Memory B cell (primary cell): Measurements from ENCODE around the gene TENT5C.

Source experiments
- ATAC-seq: fragments of 150-1000 bp; cut with Tn5 transposase; 2 replicates; pipeline ENCODE4 v1.10.0; 2021; ENCODE audit warnings: low read depth, mild to moderate bottlenecking, moderate library complexity
- DNase-seq, 2 donors: peaks; one replicate each; pipeline ENCODE4 v3.0.0; 2022; ENCODE audit warnings: low spot score in 2 of 2
- H3K27ac Mint-ChIP-seq: one replicate; pipeline ENCODE4 v1.8.0; 2022; ENCODE audit warnings: mild to moderate bottlenecking, moderate library complexity, mixed read lengths
- H3K27me3 Mint-ChIP-seq: one replicate; pipeline ENCODE4 v1.8.0; 2022; ENCODE audit warnings: mixed read lengths
- H3K36me3 Mint-ChIP-seq: one replicate; pipeline ENCODE4 v1.8.0; 2022; ENCODE audit warnings: mild to moderate bottlenecking, mixed read lengths
- H3K4me1 Mint-ChIP-seq: one replicate; pipeline ENCODE4 v1.8.0; 2022; ENCODE audit warnings: mixed read lengths
- H3K4me3 Mint-ChIP-seq: one replicate; pipeline ENCODE4 v1.8.0; 2022; ENCODE audit warnings: mild to moderate bottlenecking, moderate library complexity, mixed read lengths
- H3K9me3 Mint-ChIP-seq: one replicate; pipeline ENCODE4 v1.8.0; 2022; ENCODE audit warnings: mixed read lengths

The TENT5C gene

GRCh38 chr1:117648015-117648414, 42.2 kb downstream of the TENT5C start:
- Mint-ChIP-seq H3K27me3 (no peaks in the 10 kb centered on the region), H3K4me1 (peaks cover 49% of the 10 kb centered on the region), H3K9me3 (no peaks in the 10 kb centered on the region), H3K36me3 (no peaks in the 10 kb centered on the region), H3K27ac (peak overlapping the region; percentile 81), H3K4me3 (no peak overlapping the region)
- ATAC-seq (no peak), DNase-seq (no peak)

- Mint-ChIP-seq H3K36me3 (no peaks in the 10 kb centered on the region), H3K9me3 (no peaks in the 10 kb centered on the region), H3K27me3 (no peaks in the 10 kb centered on the region), H3K4me1 (peaks cover 60% of the 10 kb centered on the region), H3K4me3 (no peak overlapping the region), H3K27ac (peak overlapping the region; percentile 51)
- DNase-seq (no peak), ATAC-seq (no peak)
These were observed 45.2 kb downstream of the TENT5C start for GRCh38 chr1:117650840-117651568.

- Mint-ChIP-seq H3K4me1 (peaks cover 65% of the 10 kb centered on the region), H3K36me3 (no peaks in the 10 kb centered on the region), H3K9me3 (no peaks in the 10 kb centered on the region), H3K27ac (peak overlapping the region; percentile 51), H3K27me3 (no peaks in the 10 kb centered on the region), H3K4me3 (no peak overlapping the region)
- DNase-seq (no peak), ATAC-seq (no peak)
These were observed 45.8 kb downstream of the TENT5C start for GRCh38 chr1:117651616-117652015.

GRCh38 chr1:117652421-117652820, 46.6 kb downstream of the TENT5C start:
- peak overlapping the region; percentile 1 for H3K4me3 Mint-ChIP-seq
- H3K27ac Mint-ChIP-seq = peak overlapping the region; percentile 97
- ATAC-seq = no peak
- H3K27me3 Mint-ChIP-seq = no peaks in the 10 kb centered on the region
- no peaks in the 10 kb centered on the region for H3K36me3 Mint-ChIP-seq
- peaks cover 70% of the 10 kb centered on the region for H3K4me1 Mint-ChIP-seq
- no peak for DNase-seq
- H3K9me3 Mint-ChIP-seq = no peaks in the 10 kb centered on the region

- peaks cover 68% of the 10 kb centered on the region for H3K4me1 Mint-ChIP-seq
- H3K4me3 Mint-ChIP-seq = no peak overlapping the region
These were observed 47.3 kb downstream of the TENT5C start for GRCh38 chr1:117653195-117653594.

GRCh38 chr1:117653732-117654492, 48.1 kb downstream of the TENT5C start:
- Mint-ChIP-seq H3K36me3 (no peaks in the 10 kb centered on the region), H3K4me1 (peaks cover 71% of the 10 kb centered on the region), H3K27ac (peak overlapping the region; percentile 97), H3K9me3 (no peaks in the 10 kb centered on the region), H3K27me3 (no peaks in the 10 kb centered on the region), H3K4me3 (peak overlapping the region; percentile 67)
- DNase-seq (no peak), ATAC-seq (peak; percentile 8)

More at GRCh38 chr1:117653195-117653594, 47.3 kb downstream of the TENT5C start:
- Mint-ChIP-seq H3K27ac (peak overlapping the region; percentile 97), H3K36me3 (no peaks in the 10 kb centered on the region), H3K27me3 (no peaks in the 10 kb centered on the region), H3K9me3 (no peaks in the 10 kb centered on the region)
- ATAC-seq = no peak
- DNase-seq = no peak

- Mint-ChIP-seq H3K4me1 (peaks cover 75% of the 10 kb centered on the region), H3K36me3 (no peaks in the 10 kb centered on the region), H3K9me3 (no peaks in the 10 kb centered on the region), H3K27me3 (no peaks in the 10 kb centered on the region), H3K27ac (peak overlapping the region; percentile 97), H3K4me3 (peak overlapping the region; percentile 67)
- ATAC-seq (peak; percentile 65), DNase-seq (peak; percentile 49 to 58)
These were observed 48.8 kb downstream of the TENT5C start for GRCh38 chr1:117654493-117655219.

GRCh38 chr1:117655220-117655577, 49.4 kb downstream of the TENT5C start:
- H3K4me3 Mint-ChIP-seq = peak overlapping the region; percentile 67

GRCh38 chr1:117656202-117656641, 50.4 kb downstream of the TENT5C start:
- H3K27ac Mint-ChIP-seq = peak overlapping the region; percentile 97
- peaks cover 83% of the 10 kb centered on the region for H3K4me1 Mint-ChIP-seq
- H3K36me3 Mint-ChIP-seq = no peaks in the 10 kb centered on the region
- DNase-seq (peak; percentile 57 to 58), ATAC-seq (peak; percentile 56)
- H3K9me3 Mint-ChIP-seq = no peaks in the 10 kb centered on the region
- H3K4me3 Mint-ChIP-seq = peak overlapping the region; percentile 68
- H3K27me3 Mint-ChIP-seq = no peaks in the 10 kb centered on the region

More at GRCh38 chr1:117655220-117655577, 49.4 kb downstream of the TENT5C start:
- no peaks in the 10 kb centered on the region for H3K36me3 Mint-ChIP-seq
- ATAC-seq (no peak), DNase-seq (no peak)
- no peaks in the 10 kb centered on the region for H3K27me3 Mint-ChIP-seq
- H3K4me1 Mint-ChIP-seq = peaks cover 78% of the 10 kb centered on the region
- peak overlapping the region; percentile 97 for H3K27ac Mint-ChIP-seq
- no peaks in the 10 kb centered on the region for H3K9me3 Mint-ChIP-seq

GRCh38 chr1:117657031-117657430, 51.2 kb downstream of the TENT5C start:
- no peak overlapping the region for H3K4me3 Mint-ChIP-seq
- peaks cover 1% of the 10 kb centered on the region for H3K36me3 Mint-ChIP-seq
- ATAC-seq = no peak
- DNase-seq = no peak
- H3K4me1 Mint-ChIP-seq = peaks cover 84% of the 10 kb centered on the region
- H3K9me3 Mint-ChIP-seq = no peaks in the 10 kb centered on the region
- H3K27ac Mint-ChIP-seq = peak overlapping the region; percentile 97
- H3K27me3 Mint-ChIP-seq = no peaks in the 10 kb centered on the region

- H3K36me3 Mint-ChIP-seq = peaks cover 3% of the 10 kb centered on the region
- peaks cover 77% of the 10 kb centered on the region for H3K4me1 Mint-ChIP-seq
- H3K4me3 Mint-ChIP-seq = peak overlapping the region; percentile 38
- H3K27me3 Mint-ChIP-seq = no peaks in the 10 kb centered on the region
- DNase-seq (no peak), ATAC-seq (no peak)
- peak overlapping the region; percentile 89 for H3K27ac Mint-ChIP-seq
- H3K9me3 Mint-ChIP-seq = no peaks in the 10 kb centered on the region
These were observed 52.3 kb downstream of the TENT5C start for GRCh38 chr1:117657949-117658660.

GRCh38 chr1:117658676-117659075, 52.8 kb downstream of the TENT5C start:
- H3K36me3 Mint-ChIP-seq = peaks cover 3% of the 10 kb centered on the region
- peak overlapping the region; percentile 38 for H3K4me3 Mint-ChIP-seq
- H3K4me1 Mint-ChIP-seq = peaks cover 78% of the 10 kb centered on the region
- peak overlapping the region; percentile 89 for H3K27ac Mint-ChIP-seq
- no peaks in the 10 kb centered on the region for H3K9me3 Mint-ChIP-seq
- H3K27me3 Mint-ChIP-seq = no peaks in the 10 kb centered on the region
- ATAC-seq (peak; percentile 55), DNase-seq (peak in 1 of 2 donors; percentile 51)

- Mint-ChIP-seq H3K36me3 (peaks cover 3% of the 10 kb centered on the region), H3K27ac (peak overlapping the region; percentile 89), H3K4me3 (peak overlapping the region; percentile 19), H3K4me1 (peaks cover 74% of the 10 kb centered on the region), H3K9me3 (no peaks in the 10 kb centered on the region), H3K27me3 (no peaks in the 10 kb centered on the region)
- DNase-seq (no peak), ATAC-seq (peak; percentile 5)
These were observed 53.9 kb downstream of the TENT5C start for GRCh38 chr1:117659550-117660270.
